Activated CD8-positive, alpha-beta memory T cell treated with anti-CD3 and anti-CD28 coated beads for 36 hours (primary cell): Measurements from ENCODE around the gene SLC6A18. TPM values are rescaled to one million over a fixed set of nuclear protein-coding genes. Genes with fewer than 3 reads are reported as not detected.
"Not testable (repeated sequence)": the region's sequence is repeated elsewhere in the genome, so short reads cannot be mapped to it uniquely, and the experiment has no call there.

Experiments used
- CTCF ChIA-PET: fragments of 350-600 bp; sonication (Branson Sonifier 250); formaldehyde crosslinking; loops from one replicate; lab custom pipeline; 2021; ENCODE audit warnings: antibody characterized with exemption; lab: Charles Lee
- POLR2A ChIA-PET: fragments of 350-600 bp; sonication (Branson Sonifier 250); formaldehyde crosslinking; loops from one replicate; lab custom pipeline; 2021; ENCODE audit warnings: antibody characterized with exemption; lab: Charles Lee
- total RNA-seq, 2 experiments: library from RNA; stranded (reverse); gene quantifications; one replicate each; pipeline ENCODE4 v1.2.3, GENCODE V29; 2021

The SLC6A18 gene
- total RNA-seq, 2 experiments from 2014 or later = not detected

DNA sequence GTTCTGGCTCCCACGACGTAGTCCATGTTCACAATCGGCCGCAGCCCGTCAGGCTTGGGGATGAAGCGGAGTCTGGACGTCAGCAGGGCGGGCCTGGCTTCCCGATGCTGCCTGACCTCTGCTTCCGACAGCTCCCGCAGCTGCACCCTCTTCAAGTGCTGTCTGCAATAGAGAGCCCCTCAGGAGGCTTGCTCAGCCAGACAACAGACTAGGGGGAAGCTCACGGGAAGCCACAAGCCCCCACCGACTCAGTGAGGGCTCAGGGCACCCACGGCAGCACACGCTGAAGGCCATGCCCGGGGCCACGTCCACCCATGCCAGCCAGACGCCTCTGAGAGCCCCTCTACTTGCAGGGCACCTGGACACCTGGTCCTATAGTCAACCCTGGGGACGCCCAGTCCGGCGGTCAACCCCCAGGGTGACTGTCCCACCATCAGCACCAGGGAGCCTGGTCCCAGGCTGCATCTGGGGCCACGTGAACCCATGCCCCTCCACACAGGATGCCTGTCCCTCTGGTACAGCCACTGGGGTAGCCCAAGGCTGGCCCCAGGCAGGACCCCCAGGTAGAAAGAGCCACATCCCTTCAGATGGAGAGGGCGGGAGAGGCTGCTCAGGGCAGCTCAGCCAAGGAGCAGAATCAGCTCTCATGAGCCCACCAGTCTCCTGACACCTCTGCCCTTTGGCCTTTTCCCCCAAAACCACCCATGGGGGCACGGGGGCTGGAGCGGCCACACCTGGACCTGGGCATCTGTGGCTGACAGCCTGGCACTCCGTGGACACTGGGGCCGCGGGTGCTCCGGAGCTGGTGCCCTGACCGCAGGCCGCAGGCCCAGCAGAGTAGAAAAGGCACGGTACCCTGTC is 55.2 kb downstream of the SLC6A18 start:
- POLR2A ChIA-PET = no interaction called here
- CTCF ChIA-PET = no interaction called here

DNA sequence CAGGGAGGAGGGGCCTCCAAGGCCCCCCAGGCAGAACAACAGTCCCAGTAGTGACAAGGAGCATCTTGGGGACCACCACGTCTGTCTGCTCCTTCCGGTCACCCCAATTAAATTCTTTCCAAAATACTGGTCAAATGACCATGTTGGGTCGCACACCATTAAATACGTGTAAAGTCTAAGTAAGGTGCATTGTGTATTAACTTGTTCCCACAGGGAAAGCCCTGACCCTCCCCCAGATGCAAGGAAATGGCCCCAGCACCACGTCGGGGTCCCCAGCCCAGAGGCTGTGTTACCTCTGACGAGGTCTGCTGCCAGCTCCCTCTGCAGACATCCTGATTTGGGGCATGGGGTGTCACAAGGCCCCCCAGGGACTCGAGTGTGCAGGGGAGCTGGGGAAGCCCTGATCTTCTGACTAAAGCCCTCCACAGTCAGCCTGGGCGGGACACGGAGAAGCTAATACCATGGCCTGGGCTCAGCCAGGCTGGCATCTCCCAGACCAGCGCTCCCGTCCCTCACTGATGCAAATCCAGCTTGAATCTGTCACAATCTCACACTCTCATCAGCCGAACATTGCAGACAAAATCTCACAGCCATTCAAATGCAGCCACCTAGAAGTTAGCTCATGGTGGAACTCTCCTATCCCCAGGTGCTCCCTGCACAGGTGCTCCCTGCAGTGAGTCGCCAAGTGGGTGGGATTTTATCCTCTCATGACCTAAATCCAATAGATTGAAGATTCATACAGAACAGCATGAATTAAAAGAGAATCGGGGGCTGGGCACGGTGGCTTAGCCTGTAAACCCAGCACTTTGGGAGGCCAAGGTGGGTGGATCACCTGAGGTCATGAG is 56.1 kb downstream of the SLC6A18 start:
- ChIA-PET POLR2A (no interaction called here), CTCF (no interaction called here)

DNA sequence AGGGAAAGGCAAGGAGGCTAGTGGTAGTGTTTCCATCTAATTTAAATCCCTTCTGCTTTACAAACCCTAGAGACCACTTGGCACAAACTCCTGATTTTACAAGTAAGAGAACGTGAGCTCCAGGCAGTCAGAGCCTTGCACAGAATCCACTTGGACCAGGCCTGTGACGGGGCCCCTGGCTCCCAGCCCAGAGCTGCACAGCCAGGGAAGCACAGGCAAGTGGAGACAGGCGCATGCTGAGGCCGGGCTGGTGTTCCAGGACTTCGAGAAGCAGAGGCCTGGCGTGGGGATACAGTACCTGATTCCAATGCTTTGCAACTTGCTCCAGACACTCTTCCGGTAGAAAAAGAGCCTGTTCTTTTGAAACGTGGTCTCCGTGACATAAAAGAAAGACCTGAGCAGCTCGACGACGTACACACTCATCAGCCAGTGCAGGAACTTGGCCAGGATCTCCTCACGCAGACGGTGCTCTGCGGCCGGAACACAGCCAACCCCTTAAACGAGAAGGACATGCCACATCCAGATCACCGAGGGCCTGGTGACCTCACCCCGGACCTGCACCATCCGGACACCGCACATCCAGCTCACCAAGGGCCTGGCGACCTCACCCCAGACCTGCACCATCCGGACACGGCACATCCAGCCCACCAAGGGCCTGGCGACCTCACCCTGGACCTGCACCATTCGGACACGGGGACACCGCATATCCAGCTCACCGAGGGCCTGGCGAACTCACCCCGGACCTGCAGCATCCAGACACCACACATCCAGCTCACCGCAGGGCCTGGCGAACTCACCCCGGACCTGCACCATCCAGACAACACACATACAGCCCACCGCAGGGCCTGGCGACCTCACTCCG is 57.2 kb downstream of the SLC6A18 start:
- CTCF ChIA-PET = no interaction called here
- POLR2A ChIA-PET = no interaction called here

DNA sequence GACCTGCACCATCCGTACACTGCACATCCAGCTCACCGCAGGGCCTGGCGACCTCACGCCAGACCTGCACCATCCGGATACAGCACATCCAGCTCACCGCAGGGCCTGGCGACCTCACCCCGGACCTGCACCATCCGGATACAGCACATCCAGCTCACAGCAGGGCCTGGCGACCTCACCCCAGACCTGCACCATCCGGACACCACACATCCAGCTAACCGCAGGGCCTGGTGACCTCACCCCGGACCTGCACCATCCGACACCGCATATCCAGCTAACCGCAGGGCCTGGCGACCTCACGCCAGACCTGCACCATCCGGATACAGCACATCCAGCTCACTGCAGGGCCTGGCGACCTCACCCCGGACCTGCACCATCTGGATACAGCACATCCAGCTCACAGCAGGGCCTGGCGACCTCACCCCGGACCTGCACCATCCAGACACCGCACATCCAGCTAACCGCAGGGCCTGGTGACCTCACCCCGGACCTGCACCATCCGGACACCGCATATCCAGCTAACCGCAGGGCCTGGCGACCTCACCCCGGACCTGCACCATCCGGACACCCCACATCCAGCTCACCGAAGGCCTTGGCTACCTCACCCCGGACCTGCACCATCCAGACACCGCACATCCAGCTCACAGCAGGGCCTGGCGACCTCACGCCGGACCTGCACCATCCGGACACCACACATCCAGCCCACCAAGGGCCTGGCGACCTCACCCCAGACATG is 58.0 kb downstream of the SLC6A18 start:
- CTCF ChIA-PET, POLR2A ChIA-PET: not testable (repeated sequence)

DNA sequence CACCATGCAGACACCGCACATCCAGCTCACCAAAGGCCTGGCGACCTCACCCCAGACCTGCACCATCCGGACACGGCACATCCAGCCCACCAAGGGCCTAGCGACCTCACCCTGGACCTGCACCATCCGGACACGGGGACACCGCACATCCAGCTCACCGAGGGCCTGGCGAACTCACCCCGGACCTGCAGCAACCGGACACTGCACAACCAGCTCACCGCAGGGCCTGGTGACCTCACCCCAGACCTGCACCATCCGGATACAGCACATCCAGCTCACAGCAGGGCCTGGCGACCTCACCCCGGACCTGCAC is 58.5 kb downstream of the SLC6A18 start:
- CTCF ChIA-PET, POLR2A ChIA-PET: not testable (repeated sequence)

DNA sequence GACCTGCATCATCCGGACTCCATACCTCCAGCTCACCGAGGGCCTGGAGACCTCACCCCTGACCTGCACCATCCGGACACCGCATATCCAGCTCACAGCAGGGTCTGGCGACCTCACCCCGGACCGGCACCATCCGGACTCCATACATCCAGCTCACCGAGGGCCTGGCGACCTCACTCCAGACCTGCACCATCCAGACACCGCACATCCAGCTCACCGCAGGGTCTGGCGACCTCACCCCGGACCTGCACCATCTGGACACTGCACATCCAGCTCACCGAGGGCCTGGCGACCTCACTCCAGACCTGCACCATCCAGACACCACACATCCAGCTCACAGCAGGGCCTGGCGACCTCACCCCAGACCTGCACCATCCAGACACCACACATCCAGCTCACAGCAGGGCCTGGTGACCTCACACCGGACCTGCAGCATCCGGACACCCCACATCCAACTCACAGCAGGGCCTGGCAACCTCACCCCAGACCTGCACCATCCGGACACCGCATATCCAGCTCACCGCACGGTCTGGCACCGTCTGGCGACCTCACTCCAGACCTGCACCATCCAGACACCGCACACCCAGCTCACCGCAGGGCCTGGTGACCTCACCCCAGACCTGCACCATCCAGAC is 59.3 kb downstream of the SLC6A18 start:
- CTCF ChIA-PET = not testable (repeated sequence)

DNA sequence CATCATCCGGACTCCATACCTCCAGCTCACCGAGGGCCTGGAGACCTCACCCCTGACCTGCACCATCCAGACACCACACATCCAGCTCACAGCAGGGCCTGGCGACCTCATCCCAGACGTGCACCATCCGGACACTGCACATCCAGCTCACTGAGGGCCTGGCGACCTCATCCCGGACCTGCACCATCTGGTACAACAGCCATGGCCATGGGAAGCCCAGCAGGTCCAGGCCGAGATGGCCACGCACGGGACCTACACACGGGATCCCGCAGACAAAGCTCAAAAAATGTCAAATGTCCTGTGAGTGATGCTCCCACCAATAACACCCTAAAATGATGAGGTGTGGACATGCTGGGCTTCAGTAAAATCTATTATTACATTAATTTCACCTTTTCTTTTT is 60.0 kb downstream of the SLC6A18 start:
- ChIA-PET CTCF (no interaction called here), POLR2A (no interaction called here)

More for the DNA sequence above, 59.3 kb downstream of the SLC6A18 start:
- POLR2A ChIA-PET = not testable (repeated sequence)

DNA sequence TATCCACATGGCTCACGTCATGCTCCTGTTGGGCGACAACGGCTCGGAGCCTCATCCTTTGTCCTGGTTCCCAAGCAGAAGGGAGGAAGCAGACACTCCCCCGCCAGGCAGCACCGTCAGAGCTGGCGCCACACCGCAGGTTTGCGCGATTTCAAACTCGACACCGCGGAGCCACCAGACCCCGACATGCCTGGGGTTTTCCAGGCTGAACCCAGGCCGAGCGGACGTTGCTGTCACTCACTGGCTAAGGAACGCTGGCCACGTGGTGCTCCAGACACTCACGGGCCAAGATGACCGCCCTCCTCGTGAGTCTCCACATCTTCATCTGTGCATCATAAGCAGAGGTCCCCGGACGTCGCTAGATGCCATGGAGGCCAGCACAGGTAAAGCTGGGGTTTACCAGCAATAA is 60.7 kb downstream of the SLC6A18 start:
- POLR2A ChIA-PET = no interaction called here
- CTCF ChIA-PET = no interaction called here

DNA sequence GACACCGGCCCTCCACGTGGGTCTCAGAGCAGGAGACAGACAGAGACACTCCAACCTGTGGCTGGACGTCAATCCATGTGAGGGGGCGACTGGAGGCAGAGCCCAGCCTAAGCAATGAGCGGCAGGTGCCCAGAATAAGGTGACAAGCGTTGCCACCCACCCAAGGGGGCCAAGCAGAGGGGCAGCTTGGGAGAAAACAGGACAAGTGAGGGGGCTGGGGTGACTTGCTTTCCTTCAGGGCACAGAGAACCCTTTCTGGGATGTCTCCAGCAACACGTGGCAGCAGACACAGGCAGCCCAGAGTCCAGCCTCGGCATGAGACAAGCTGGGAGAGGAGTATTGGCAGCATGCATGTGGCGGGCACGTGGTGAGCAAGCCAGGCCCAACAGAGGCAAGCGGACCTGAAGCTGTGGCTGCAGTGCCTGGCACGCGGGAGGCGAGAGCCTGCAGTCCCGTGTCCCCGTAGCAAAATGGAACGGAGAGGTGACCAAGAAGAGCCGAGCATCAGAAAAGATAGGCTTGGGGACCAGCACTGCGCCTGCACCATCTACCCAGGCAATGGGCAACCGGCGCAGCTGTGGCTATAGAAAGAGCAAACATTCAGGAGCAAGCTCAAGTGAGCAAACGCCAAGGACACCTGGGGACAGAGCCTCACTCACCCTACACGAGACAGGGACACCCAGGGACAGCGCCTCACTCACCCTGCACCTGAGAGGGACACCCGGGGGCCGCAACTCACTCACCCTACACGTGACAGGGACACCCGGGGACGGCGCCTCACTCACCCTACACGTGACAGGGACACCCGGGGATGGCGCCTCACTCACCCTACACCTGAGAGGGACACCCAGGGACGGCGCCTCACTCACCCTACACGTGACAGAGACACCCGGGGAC is 63.5 kb downstream of the SLC6A18 start:
- POLR2A ChIA-PET = no interaction called here
- CTCF ChIA-PET = no interaction called here

DNA sequence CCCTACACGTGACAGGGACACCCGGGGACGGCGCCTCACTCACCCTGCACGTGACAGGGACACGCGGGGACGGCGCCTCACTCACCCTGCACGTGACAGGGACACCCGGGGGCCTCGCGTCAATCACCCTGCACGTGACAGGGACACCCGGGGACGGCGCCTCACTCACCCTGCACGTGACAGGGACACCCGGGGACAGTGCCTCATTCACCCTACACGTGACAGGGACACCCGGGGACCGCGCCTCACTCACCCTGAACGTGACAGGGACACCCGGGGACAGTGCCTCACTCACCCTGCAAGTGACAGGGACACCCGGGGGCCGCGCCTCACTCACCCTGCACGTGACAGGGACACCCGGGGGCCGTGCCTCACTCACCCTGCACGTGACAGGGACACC is 64.4 kb downstream of the SLC6A18 start:
- CTCF ChIA-PET, POLR2A ChIA-PET: not testable (repeated sequence)

DNA sequence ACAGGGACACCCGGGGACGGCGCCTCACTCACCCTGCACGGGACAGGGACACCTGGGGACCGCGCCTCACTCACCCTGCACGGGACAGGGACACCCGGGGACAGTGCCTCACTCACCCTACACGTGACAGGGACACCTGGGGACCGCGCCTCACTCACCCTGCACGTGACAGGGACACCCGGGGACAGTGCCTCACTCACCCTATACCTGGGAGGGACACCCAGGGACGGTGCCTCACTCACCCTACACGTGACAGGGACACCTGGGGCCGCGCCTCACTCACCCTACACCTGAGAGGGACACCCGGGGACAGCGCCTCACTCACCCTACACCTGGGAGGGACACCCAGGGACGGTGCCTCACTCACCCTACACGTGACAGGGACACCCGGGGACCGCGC is 65.8 kb downstream of the SLC6A18 start:
- CTCF ChIA-PET, POLR2A ChIA-PET: not testable (repeated sequence)

DNA sequence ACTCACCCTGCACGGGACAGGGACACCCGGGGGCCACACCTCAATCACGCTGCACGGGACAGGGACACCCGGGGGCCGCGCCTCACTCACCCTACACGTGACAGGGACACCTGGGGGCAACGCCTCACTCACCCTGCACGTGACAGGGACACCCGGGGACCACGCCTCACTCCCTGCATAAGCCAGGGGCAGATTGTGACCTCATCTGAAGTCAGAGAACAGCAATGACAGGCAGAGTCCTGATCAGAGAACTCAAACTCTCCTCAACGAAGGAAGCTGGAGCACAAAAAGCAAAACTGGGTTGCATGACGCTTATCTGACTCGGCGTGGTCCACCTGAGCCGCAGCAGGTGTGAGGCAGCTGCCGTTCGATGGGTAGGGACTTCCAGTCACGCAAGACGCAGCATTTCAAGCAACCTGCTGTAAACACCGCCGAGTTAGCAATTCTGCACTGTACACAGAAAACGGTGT is 66.5 kb downstream of the SLC6A18 start:
- POLR2A ChIA-PET = no interaction called here
- CTCF ChIA-PET = no interaction called here

DNA sequence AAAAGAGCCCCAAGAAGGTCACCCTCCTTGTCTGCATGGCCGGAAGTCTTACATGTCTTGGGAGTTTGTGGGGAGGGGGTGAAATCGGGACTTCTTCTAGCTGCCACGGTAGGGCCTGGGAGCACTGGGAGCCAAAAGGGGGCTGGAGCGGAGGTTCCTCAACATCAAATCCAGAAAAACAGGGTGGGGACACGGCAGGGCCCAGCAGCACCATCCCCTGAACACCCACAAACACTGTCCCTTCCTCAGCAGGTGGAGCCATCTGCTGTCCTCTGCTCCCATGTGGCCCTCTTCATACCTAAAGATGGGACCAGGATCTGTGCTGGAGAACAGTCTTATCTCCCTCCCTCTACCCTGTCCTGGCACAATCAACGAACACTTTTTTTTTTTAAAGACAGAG is 67.0 kb downstream of the SLC6A18 start:
- ChIA-PET CTCF (no interaction called here), POLR2A (no interaction called here)

DNA sequence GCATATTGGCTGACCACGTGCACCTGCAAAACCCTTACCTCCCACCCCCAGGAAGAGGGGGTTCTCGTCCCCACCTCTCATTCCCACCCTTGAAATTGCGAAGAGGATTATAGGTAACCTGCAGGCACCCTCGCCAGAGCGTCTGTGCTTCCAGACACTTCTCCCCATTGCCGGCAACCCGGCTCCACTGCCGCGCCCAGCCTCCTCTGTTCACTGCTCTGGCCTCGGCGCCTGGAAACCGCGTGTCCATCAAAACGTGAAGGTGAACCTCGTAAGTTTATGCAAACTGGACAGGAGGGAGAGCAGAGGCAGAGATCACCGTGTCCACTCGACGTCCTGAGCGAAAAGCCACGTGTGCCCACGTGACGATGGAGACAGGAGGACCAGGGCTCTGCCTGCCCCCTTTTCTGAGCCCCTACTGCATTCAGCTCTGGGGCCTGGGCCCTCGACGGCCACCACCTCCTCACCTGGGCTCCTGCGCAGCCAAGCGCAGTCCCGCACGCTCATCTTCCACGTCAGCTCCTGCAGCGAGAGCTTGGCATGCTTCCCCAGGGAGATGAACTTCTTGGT is 67.8 kb downstream of the SLC6A18 start:
- POLR2A ChIA-PET = no interaction called here
- CTCF ChIA-PET = no interaction called here

DNA sequence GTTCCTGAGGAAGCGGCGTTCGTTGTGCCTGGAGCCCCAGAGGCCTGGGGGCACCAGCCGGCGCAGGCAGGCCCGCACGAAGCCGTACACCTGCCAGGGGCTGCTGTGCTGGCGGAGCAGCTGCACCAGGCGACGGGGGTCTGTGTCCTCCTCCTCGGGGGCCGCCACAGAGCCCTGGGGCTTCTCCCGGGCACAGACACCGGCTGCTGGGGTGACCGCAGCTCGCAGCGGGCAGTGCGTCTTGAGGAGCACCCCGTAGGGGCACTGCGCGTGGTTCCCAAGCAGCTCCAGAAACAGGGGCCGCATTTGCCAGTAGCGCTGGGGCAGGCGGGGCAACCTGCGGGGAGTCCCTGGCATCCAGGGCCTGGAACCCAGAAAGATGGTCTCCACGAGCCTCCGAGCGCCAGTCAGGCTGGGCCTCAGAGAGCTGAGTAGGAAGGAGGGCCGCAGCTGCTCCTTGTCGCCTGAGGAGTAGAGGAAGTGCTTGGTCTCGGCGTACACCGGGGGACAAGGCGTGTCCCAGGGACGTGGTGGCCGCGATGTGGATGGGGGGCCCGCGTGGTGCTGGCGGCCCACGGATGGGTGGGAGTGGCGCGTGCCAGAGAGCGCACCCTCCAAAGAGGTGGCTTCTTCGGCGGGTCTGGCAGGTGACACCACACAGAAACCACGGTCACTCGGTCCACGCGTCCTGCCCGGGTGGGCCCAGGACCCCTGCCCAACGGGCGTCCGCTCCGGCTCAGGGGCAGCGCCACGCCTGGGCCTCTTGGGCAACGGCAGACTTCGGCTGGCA is 68.4 kb downstream of the SLC6A18 start:
- ChIA-PET POLR2A (no interaction called here), CTCF (no interaction called here)

DNA sequence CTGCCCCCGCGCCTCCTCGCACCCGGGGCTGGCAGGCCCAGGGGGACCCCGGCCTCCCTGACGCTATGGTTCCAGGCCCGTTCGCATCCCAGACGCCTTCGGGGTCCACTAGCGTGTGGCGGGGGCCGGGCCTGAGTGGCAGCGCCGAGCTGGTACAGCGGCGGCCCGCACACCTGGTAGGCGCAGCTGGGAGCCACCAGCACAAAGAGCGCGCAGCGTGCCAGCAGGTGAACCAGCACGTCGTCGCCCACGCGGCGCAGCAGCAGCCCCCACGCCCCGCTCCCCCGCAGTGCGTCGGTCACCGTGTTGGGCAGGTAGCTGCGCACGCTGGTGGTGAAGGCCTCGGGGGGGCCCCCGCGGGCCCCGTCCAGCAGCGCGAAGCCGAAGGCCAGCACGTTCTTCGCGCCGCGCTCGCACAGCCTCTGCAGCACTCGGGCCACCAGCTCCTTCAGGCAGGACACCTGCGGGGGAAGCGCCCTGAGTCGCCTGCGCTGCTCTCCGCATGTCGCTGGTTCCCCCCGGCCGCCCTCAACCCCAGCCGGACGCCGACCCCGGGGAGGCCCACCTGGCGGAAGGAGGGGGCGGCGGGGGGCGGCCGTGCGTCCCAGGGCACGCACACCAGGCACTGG is 69.1 kb downstream of the SLC6A18 start:
- POLR2A ChIA-PET = no interaction called here
- CTCF ChIA-PET = no interaction called here
